Measurements from ENCODE around the gene PTP4A2. TPM values are rescaled to one million over a fixed set of nuclear protein-coding genes. Genes with fewer than 3 reads are reported as not detected.

The PTP4A2 gene
- total and polyA plus RNA-seq, 2 donors (not counting 1 experiment from before 2014, with no cell fraction given), result 78.2 to 193 TPM

DNA sequence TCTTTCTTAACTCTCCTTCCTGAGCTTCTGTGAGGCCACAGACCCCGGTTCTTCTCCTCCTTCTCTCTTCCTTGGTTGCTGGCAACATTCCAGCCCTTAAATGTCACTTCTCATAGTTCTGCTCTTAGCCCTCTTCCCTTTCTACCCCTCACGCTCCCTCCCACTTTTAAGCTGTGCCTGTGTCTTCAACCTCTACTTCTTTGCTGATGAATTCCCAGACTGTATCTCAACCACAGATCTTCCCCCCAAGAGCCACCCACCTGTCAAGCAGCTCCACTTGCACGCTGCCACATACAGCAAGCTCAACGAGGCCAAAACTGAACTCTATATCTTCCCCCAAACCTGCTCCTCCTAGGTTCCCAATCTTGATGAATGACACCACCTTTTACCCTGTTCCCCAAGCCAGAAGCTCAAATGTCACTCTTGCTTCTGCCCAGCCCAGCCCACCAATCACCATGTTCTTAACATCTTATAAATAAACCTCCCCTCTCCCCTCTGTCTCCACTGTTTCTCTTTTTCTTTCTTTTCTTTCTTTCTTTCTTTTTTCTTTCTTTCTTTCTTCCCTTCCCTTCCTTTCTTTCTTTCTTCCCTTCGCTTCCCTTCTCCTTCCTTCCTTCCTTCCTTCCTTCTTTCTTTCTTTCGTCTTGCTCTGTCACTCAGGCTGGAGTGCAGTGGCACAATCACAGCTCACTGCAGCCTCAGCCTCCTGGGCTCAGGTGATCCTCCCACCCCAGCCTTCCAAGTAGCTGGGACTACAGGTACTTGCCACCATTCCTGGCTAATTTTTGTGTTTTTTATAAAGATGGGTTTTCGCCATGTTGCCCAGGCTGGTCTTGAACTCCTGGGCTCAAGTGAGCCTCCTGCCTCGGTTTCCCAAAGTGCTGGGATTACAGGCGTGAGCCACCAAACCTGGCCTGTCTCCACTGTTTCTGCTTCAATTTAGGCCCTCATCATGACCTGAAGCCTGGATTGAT, 19.8 kb upstream of the PTP4A2 start:
- TF ChIP-seq, protein P1, sequence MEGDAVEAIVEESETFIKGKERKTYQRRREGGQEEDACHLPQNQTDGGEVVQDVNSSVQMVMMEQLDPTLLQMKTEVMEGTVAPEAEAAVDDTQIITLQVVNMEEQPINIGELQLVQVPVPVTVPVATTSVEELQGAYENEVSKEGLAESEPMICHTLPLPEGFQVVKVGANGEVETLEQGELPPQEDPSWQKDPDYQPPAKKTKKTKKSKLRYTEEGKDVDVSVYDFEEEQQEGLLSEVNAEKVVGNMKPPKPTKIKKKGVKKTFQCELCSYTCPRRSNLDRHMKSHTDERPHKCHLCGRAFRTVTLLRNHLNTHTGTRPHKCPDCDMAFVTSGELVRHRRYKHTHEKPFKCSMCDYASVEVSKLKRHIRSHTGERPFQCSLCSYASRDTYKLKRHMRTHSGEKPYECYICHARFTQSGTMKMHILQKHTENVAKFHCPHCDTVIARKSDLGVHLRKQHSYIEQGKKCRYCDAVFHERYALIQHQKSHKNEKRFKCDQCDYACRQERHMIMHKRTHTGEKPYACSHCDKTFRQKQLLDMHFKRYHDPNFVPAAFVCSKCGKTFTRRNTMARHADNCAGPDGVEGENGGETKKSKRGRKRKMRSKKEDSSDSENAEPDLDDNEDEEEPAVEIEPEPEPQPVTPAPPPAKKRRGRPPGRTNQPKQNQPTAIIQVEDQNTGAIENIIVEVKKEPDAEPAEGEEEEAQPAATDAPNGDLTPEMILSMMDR (IDR thresholded peaks at IDR 0.05), result no peak
- no peak for TF ChIP-seq EZH2 (IDR thresholded peaks at IDR 0.05; ENCODE audit: borderline replicate concordance, insufficient read depth, low read depth, low read length, poor library complexity, severe bottlenecking)
- ChIA-PET POLR2A (interaction anchor here (0.7 kb wide), 1 partner anchor 25 kb away, joined by 5 read pairs; no protein-coding TSS in a partner anchor), CTCF (interaction anchor here (0.6 to 19.4 kb wide), 9 partner anchors 14 to 293 kb away, joined by 3 to 433 read pairs (median 3); partner anchors contain the start of gene PTP4A2)
- Histone ChIP-seq H3K9me3 (ENCODE audit: control extremely low read depth in 1 of 3, control insufficient read depth in 2 of 3, insufficient read depth in 1 of 3, low read length in 2 of 3) (no peaks in the 10 kb centered on the region), H3K4me2 (replicated peaks; ENCODE audit: low read depth, low read length, poor library complexity, severe bottlenecking) (no peak overlapping the region), H3K27ac (ENCODE audit: low read length in 2 of 2) (peak overlapping the region; percentile 7 to 37), H3K27me3 (replicated peaks in 1 of 4; ENCODE audit: control extremely low read depth in 1 of 4, control insufficient read depth in 3 of 4, insufficient read depth in 4 of 4, low read length in 3 of 4) (no peaks in the 10 kb centered on the region), H2AFZ (ENCODE audit: insufficient read depth, low read depth, low read length, poor library complexity, severe bottlenecking) (peak overlapping the region; percentile 64), H4K20me1 (ENCODE audit: control insufficient read depth, insufficient read depth, low read length, poor library complexity, severe bottlenecking) (no peaks in the 10 kb centered on the region), H3K36me3 (replicated peaks in 1 of 2; ENCODE audit: control extremely low read depth in 1 of 2, control insufficient read depth in 1 of 2, extremely low read depth in 1 of 2, insufficient read depth in 2 of 2, low read length in 1 of 2) (no peaks in the 10 kb centered on the region), H3K79me2 (ENCODE audit: control insufficient read depth, insufficient read depth, low read length) (peaks cover 5% of the 10 kb centered on the region), H3K9ac (ENCODE audit: low read length) (no peak overlapping the region), H3K4me3 (ENCODE audit: control extremely low read depth in 1 of 5, extremely low read depth in 1 of 5, insufficient read depth in 1 of 5, low read depth in 2 of 5, low read length in 4 of 5) (no peak overlapping the region), H3K4me1 (ENCODE audit: control insufficient read depth in 2 of 2, insufficient read depth in 2 of 2, low read length in 2 of 2) (peaks cover 37 to 48% of the 10 kb centered on the region in 2 donors)
- DNase-seq, result no peak
- Mint-ChIP-seq H3K27me3 (no peaks in the 10 kb centered on the region), H3K27ac (peak overlapping the region; percentile 61), H3K4me3 (no peak overlapping the region), H3K4me1 (peaks cover 41% of the 10 kb centered on the region), H3K9me3 (ENCODE audit: insufficient read depth) (no peaks in the 10 kb centered on the region)
- no peak for ATAC-seq (ENCODE audit: low read depth)
- intact Hi-C loops (cut with micrococcal nuclease), result no loop called here
- WGBS (ENCODE audit: insufficient coverage), result 47% methylated on average over 8 of the region's 9 CpGs
